ENCODE data around the gene LETM1.

GRCh38 chr4:1823545-1823932 is 32.4 kb downstream of the LETM1 start:
- TF ChIP-seq CTCF (IDR thresholded peaks at IDR 0.05) (no peak), POLR2A (IDR thresholded peaks at IDR 0.05) (no peak)
